Measurements from ENCODE around the gene TPRG1. TPM values are rescaled to one million over a fixed set of nuclear protein-coding genes. Genes with fewer than 3 reads are reported as not detected.

TPRG1 gene
- total and polyA plus RNA-seq, 2 of the 8 experiments (the other 6 are each of a cell fraction or from before 2014, with no cell fraction given) = 0.37 to 0.47 TPM

GRCh38 chr3:189227249-189227648, 55.5 kb downstream of the TPRG1 start (continued):
- TF ChIP-seq RBBP5 (IDR thresholded peaks at IDR 0.05; ENCODE audit: borderline replicate concordance, low read depth, low read length) = no peak
- no peak for TF ChIP-seq TAF7 (optimal IDR thresholded peaks at IDR 0.05; ENCODE audit: borderline replicate concordance, low read depth, low read length)
- TF ChIP-seq NRF1 (IDR thresholded peaks at IDR 0.05; ENCODE audit: low read depth, low read length) = no peak
- no peak for TF ChIP-seq SIX5 (IDR thresholded peaks at IDR 0.05; ENCODE audit: low read depth, low read length)
- TF ChIP-seq KDM1A (IDR thresholded peaks at IDR 0.05; ENCODE audit: borderline replicate concordance, low read length) = no peak
- TF ChIP-seq E2F6 (IDR thresholded peaks at IDR 0.05) = no peak
- TF ChIP-seq POLR2A (IDR thresholded peaks at IDR 0.05; ENCODE audit: control extremely low read depth in 1 of 2, low read depth in 2 of 2, low read length in 2 of 2) = no peak

All from H1 (cell line).